HepG2 (cell line): Measurements from ENCODE around the gene OTUD4. TPM values are rescaled to one million over a fixed set of nuclear protein-coding genes. Genes with fewer than 3 reads are reported as not detected.

ENCODE experiments used
- CBFB ChIP-seq: sonication (generic); formaldehyde crosslinking; IDR thresholded peaks from 2 replicates; pipeline ENCODE4 v1.4.0; 2020; ENCODE audit warnings: missing genetic modification reagents
- E2F1 ChIP-seq: sonication (generic); formaldehyde crosslinking; IDR thresholded peaks from 2 replicates; pipeline ENCODE4 v1.5.0; 2020; ENCODE audit warnings: missing genetic modification reagents
- ERF ChIP-seq: IDR thresholded peaks from 2 replicates; pipeline ENCODE4 v1.6.1; 2018; ENCODE audit warnings: missing biosample characterization, missing genetic modification reagents
- HMGXB3 ChIP-seq: sonication (generic); formaldehyde crosslinking; IDR thresholded peaks from 2 replicates; pipeline ENCODE4 v1.4.0; 2020; ENCODE audit warnings: missing genetic modification reagents, borderline replicate concordance
- MAFK ChIP-seq, 2 experiments: IDR thresholded peaks in 1 of 2; conservative IDR thresholded peaks in 1 of 2; 2 replicates each; pipeline ENCODE4 v1.6.1; 2011; ENCODE audit warnings: improper control_type of control experiment in 2 of 2, low read length in 2 of 2
- RARA ChIP-seq: IDR thresholded peaks from 2 replicates; pipeline ENCODE4 v1.6.1; 2016; ENCODE audit warnings: missing genetic modification reagents, missing compliant biosample characterization
- SNAPC2 ChIP-seq: sonication (generic); formaldehyde crosslinking; IDR thresholded peaks from 2 replicates; pipeline ENCODE4 v1.8.1; 2022; ENCODE audit warnings: mild to moderate bottlenecking, missing genetic modification reagents
- SOX5 ChIP-seq: IDR thresholded peaks from 2 replicates; pipeline ENCODE4 v1.6.1; 2016; ENCODE audit warnings: borderline replicate concordance
- SRSF4 ChIP-seq: fragments of 200-400 bp; formaldehyde crosslinking; IDR thresholded peaks from one replicate; pipeline ENCODE4 v1.6.1; 2018; ENCODE audit warnings: mild to moderate bottlenecking, low read depth, low read length, moderate library complexity; ENCODE audit not compliant: poor library complexity, severe bottlenecking
- ZBTB26 ChIP-seq: IDR thresholded peaks from 2 replicates; pipeline ENCODE4 v1.6.1; 2016; ENCODE audit warnings: missing compliant biosample characterization, missing genetic modification reagents, borderline replicate concordance
- ZC3H4 ChIP-seq: sonication (generic); formaldehyde crosslinking; IDR thresholded peaks from 2 replicates; pipeline ENCODE4 v1.4.0; 2020; ENCODE audit warnings: missing genetic modification reagents, borderline replicate concordance
- ZFYVE20 ChIP-seq: sonication (generic); formaldehyde crosslinking; IDR thresholded peaks from 2 replicates; pipeline ENCODE4 v1.8.0; 2023; ENCODE audit warnings: low read depth, mild to moderate bottlenecking, moderate library complexity, missing genetic modification reagents, borderline replicate concordance
- ZNF558 ChIP-seq: sonication (generic); formaldehyde crosslinking; IDR thresholded peaks from 2 replicates; pipeline ENCODE4 v1.9.0; 2022; ENCODE audit warnings: mild to moderate bottlenecking, missing genetic modification reagents, borderline replicate concordance
- ZNF740 ChIP-seq: sonication (generic); formaldehyde crosslinking; IDR thresholded peaks from 2 replicates; pipeline ENCODE4 v1.4.0; 2020; ENCODE audit warnings: missing genetic modification reagents
- ZNF790 ChIP-seq: sonication (generic); formaldehyde crosslinking; IDR thresholded peaks from 2 replicates; pipeline ENCODE4 v1.8.0; 2022; ENCODE audit warnings: missing genetic modification reagents, mild to moderate bottlenecking, borderline replicate concordance
- ZSCAN29 ChIP-seq: sonication (generic); formaldehyde crosslinking; conservative IDR thresholded peaks from 2 replicates; pipeline ENCODE4 v1.4.0; 2020; ENCODE audit warnings: mild to moderate bottlenecking, missing genetic modification reagents
- ZSCAN30 ChIP-seq: sonication (generic); formaldehyde crosslinking; IDR thresholded peaks from 2 replicates; pipeline ENCODE4 v1.5.0; 2020; ENCODE audit warnings: mild to moderate bottlenecking, missing genetic modification reagents
- polyA plus RNA-seq, 8 experiments: library from polyadenylated mRNA; depleted of rRNA in 3 of 8; stranded (reverse) in 7 of 8; unstranded in 1 of 8; fragments of >200 nt; fragmentation: Illumina TruSeq in 4 of 8; extraction: Trizol in 4 of 8; gene quantifications; 2 replicates each; pipeline versions ENCODE4 v1.2.1 to v1.2.3, GENCODE V29; 2011 to 2016; ENCODE audit warnings: low read depth in 4 of 8, missing spikeins in 1 of 8, mixed read lengths in 1 of 8; ENCODE audit not compliant: insufficient read depth in 1 of 8
- total RNA-seq, 5 experiments: library from RNA; depleted of rRNA; stranded (reverse); fragments of >200 nt; fragmentation: Illumina TruSeq; extraction: Trizol; gene quantifications; 2 replicates each; pipeline ENCODE4 v1.2.3, GENCODE V29; 2016; ENCODE audit warnings: low read depth in 1 of 5
- TF ChIP-seq, protein P1 (sequence below): sonication (generic); formaldehyde crosslinking; IDR thresholded peaks from 2 replicates; pipeline ENCODE4 v1.4.0; 2020; ENCODE audit warnings: missing genetic modification reagents, borderline replicate concordance

The OTUD4 gene
- total and polyA plus RNA-seq, 2 of the 13 experiments (the other 11 are each of a cell fraction or from before 2014, with no cell fraction given), result 16.1 to 18.0 TPM

DNA sequence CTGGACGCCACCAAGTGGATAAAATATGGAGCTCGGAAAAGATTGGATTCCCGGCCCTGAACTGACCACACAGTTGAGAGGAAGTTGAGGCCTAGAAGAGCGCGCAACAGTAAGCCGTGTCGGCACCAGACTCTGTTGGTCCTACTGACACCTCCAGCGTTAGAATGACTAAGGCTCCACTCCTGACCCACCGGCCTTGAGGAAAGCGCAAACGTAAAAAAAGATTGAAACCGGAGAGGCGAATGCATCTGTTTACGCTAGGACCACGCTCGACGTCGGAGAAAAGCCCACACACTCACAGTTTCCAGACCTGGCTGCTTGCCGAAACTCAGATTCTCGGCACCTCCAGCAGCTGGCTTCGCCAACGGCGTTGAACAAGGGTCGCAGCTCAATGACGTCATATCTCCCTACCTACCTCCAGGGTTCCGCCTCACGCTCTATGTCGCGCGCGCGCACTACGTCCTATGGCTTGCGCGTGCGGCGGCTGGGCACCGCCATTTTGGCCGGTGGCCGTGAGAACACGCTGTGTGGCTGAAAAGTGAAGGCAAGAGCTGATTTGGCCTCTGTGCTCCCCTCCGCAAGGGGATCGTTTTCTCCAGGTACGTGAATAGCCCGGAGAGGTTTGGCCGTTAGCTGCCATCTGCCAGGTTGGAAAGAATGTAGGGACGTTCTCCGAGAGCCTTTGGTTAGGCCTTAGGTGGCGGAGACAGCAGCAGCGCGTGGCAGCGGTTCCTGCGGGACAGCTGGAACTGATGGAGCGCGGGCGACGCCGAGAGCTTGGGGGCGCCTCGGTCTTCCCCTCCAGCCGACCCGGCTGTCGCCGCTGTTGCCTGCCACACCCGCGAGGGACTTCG is 82.3 kb downstream of the OTUD4 start, which contains the start of the genes ABCE1 and ANAPC10 (continued):
- TF ChIP-seq, protein P1, sequence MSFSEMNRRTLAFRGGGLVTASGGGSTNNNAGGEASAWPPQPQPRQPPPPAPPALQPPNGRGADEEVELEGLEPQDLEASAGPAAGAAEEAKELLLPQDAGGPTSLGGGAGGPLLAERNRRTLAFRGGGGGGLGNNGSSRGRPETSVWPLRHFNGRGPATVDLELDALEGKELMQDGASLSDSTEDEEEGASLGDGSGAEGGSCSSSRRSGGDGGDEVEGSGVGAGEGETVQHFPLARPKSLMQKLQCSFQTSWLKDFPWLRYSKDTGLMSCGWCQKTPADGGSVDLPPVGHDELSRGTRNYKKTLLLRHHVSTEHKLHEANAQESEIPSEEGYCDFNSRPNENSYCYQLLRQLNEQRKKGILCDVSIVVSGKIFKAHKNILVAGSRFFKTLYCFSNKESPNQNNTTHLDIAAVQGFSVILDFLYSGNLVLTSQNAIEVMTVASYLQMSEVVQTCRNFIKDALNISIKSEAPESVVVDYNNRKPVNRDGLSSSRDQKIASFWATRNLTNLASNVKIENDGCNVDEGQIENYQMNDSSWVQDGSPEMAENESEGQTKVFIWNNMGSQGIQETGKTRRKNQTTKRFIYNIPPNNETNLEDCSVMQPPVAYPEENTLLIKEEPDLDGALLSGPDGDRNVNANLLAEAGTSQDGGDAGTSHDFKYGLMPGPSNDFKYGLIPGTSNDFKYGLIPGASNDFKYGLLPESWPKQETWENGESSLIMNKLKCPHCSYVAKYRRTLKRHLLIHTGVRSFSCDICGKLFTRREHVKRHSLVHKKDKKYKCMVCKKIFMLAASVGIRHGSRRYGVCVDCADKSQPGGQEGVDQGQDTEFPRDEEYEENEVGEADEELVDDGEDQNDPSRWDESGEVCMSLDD (CRISPR knock-in tag), result no peak; the same call in 1 of the 2 replicates
- no peak; the same call in 1 of the 2 replicates for TF ChIP-seq SNAPC2 (CRISPR knock-in tag)
- TF ChIP-seq ZFYVE20 (CRISPR knock-in tag), result no peak
- peak; percentile 60; the same call in 1 of the 2 replicates for TF ChIP-seq E2F1 (CRISPR knock-in tag)
- TF ChIP-seq HMGXB3, result peak; percentile 84; the same call in 1 of the 2 replicates
- no peak for TF ChIP-seq ZNF740
- no peak for TF ChIP-seq SOX5 (CRISPR knock-in tag)
- peak; percentile 75 for TF ChIP-seq ERF (CRISPR knock-in tag)
- no peak for TF ChIP-seq ZC3H4 (CRISPR knock-in tag)
- peak; percentile 23 for TF ChIP-seq ZNF790 (CRISPR knock-in tag)
- peak; percentile 63 for TF ChIP-seq ZSCAN29
- TF ChIP-seq ZSCAN30, result peak; percentile 47; the same call in 1 of the 2 replicates
- no peak for TF ChIP-seq MAFK (conservative IDR thresholded peaks at IDR 0.05 in 1 of 2, IDR thresholded peaks at IDR 0.05 in 1 of 2; ENCODE audit: low read length in 2 of 2)
- peak; percentile 54; the same call in 1 of the 2 replicates for TF ChIP-seq RARA (CRISPR knock-in tag)
- TF ChIP-seq CBFB (CRISPR knock-in tag), result peak; percentile 68; the same call in 1 of the 2 replicates
- TF ChIP-seq SRSF4, result no peak
- TF ChIP-seq ZNF558 (CRISPR knock-in tag), result no peak
- TF ChIP-seq ZBTB26, result no peak
